ENCODE results near the gene SLC7A14.
"Not testable (repeated sequence)": the region's sequence is repeated elsewhere in the genome, so short reads cannot be mapped to it uniquely, and the experiment has no call there.

- TF ChIP-seq TAF1 (IDR thresholded peaks at IDR 0.05; ENCODE audit: borderline replicate concordance, low read depth, low read length); POLR2A (IDR thresholded peaks at IDR 0.05; ENCODE audit: low read depth, low read length): not testable (repeated sequence)
Observed at GRCh38 chr3:170567598-170567997, 18.3 kb downstream of the SLC7A14 start.
